Measurements from ENCODE around the gene NTRK3.

The NTRK3 gene

GRCh38 chr15:88256279-88257230 is at the start of gene NTRK3:
TSS of gene NTRK3 (minus strand) at chr15:88256739. CDS start at chr15:88256153, 586 bp downstream.
- DNase-seq: peak in 1 of 2 donors; percentile 22

GRCh38 chr15:88303395-88303794 is 46.9 kb upstream of the NTRK3 start:
- DNase-seq: no peak

GRCh38 chr15:88302373-88302772 is 45.8 kb upstream of the NTRK3 start:
- DNase-seq: no peak

- DNase-seq: no peak
Measured at GRCh38 chr15:88301311-88301710, 44.8 kb upstream of the NTRK3 start.

GRCh38 chr15:88300861-88301260 is 44.3 kb upstream of the NTRK3 start:
- DNase-seq: no peak

GRCh38 chr15:88300089-88300488 is 43.5 kb upstream of the NTRK3 start:
- DNase-seq: no peak

GRCh38 chr15:88299497-88299896 is 43.0 kb upstream of the NTRK3 start:
- DNase-seq: no peak

GRCh38 chr15:88288661-88289060 is 32.1 kb upstream of the NTRK3 start:
- DNase-seq: no peak

GRCh38 chr15:88288206-88288605 is 31.7 kb upstream of the NTRK3 start:
- no peak for DNase-seq

GRCh38 chr15:88284318-88284998 is 27.9 kb upstream of the NTRK3 start:
- no peak for DNase-seq

- no peak for DNase-seq
Measured at GRCh38 chr15:88282614-88283013, 26.1 kb upstream of the NTRK3 start.

GRCh38 chr15:88276821-88277410 is 20.4 kb upstream of the NTRK3 start:
- no peak for DNase-seq

- DNase-seq: no peak
Measured at GRCh38 chr15:88275804-88276203, 19.3 kb upstream of the NTRK3 start.

- peak; percentile 68 to 74 for DNase-seq
Measured at GRCh38 chr15:88274553-88275460, 18.3 kb upstream of the NTRK3 start.

GRCh38 chr15:88272421-88272820 is 15.9 kb upstream of the NTRK3 start:
- DNase-seq: no peak

- DNase-seq: no peak
Measured at GRCh38 chr15:88269356-88270062, 13.0 kb upstream of the NTRK3 start.

GRCh38 chr15:88267720-88268119 is 11.2 kb upstream of the NTRK3 start:
- DNase-seq: no peak

GRCh38 chr15:88266170-88266569 is 9.6 kb upstream of the NTRK3 start:
- DNase-seq: no peak

- DNase-seq: no peak
Measured at GRCh38 chr15:88264622-88265021, 8.1 kb upstream of the NTRK3 start.

- no peak for DNase-seq
Measured at GRCh38 chr15:88262064-88262463, 5.5 kb upstream of the NTRK3 start.

GRCh38 chr15:88258093-88258641 is 1.6 kb upstream of the NTRK3 start:
- DNase-seq: no peak

Measured in stimulated activated CD4-positive, alpha-beta T cell treated with anti-CD3 and anti-CD28 coated beads, Interleukin-2, amount 100 ng/mL, for 24 hours (primary cell).